NCI-H187 treated with DMSO at 0.1 percent for 48 hours (cell line): ENCODE data around the gene LRP8.
"Not testable (repeated sequence)": the region's sequence is repeated elsewhere in the genome, so short reads cannot be mapped to it uniquely, and the experiment has no call there.

Experiments used
- DNase-seq: peaks from one replicate; lab custom pipeline; 2025; lab: John Stamatoyannopoulos, UW

The LRP8 gene

GRCh38 chr1:53283156-53283555 is 44.7 kb downstream of the LRP8 start:
- not testable (repeated sequence) for DNase-seq

- no peak for DNase-seq
These were observed 46.7 kb downstream of the LRP8 start for GRCh38 chr1:53281133-53281532.

DNA sequence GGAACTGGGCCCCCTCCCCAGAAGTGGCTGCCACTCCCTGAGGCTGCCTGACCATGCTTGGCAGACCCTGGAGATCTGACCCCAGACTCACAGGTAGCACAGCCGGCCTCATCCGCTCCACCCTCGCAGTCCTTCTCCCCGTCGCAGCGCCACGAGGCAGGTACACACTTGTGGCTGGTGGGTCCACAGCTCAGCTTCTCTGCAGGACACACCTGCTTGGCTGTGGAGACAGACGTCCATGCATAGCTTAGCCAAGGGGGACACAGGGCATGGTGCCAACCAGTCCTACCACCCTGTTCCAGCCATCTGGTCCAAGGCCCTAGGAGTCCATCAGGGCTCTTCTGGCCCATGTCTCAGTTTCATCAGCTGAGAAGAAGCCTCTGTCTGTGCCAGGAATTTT is 47.4 kb downstream of the LRP8 start:
- no peak for DNase-seq

DNA sequence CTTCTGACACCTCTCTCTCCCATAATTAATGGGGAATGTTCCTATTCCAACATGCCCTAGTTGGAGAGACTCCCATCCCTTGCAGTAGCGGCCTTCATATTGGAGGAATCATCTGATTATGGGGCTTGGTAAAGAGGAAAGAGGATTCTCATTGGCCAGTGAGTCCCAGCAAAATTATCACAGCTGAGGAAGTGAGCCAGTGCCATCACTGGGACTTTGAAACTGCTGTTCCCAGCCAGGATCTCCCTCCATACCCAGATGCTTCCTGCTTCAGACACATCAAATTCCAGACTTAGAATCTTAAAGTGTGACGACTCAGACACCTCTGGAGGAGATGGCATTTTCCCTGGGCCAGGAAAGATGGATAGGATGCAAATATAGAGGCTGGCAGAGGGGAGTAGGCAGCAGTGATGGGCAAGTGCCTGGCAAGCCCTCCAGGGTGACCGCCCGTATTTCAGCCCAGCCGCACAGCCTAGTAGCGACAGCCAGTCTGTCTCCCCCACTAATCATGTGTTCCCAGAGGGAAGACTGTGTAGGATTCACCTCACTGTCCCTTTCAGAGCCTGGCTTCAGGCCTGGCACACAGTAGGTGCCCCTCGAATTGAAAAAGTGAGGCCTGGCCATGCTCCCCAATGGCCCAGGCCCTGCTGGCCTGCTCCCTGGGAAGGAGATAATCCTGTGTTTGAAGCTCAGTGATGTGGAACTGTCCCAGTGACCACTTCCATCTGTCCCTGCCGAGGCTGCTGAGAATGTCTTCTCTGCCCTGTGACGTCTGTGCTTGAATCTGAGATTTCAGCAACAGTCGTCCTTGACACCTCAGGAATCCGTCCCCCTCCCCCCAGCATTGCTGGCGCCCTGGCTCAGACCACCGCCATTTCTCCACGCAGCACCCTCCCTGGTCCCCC is 48.3 kb downstream of the LRP8 start:
- DNase-seq = no peak

DNA sequence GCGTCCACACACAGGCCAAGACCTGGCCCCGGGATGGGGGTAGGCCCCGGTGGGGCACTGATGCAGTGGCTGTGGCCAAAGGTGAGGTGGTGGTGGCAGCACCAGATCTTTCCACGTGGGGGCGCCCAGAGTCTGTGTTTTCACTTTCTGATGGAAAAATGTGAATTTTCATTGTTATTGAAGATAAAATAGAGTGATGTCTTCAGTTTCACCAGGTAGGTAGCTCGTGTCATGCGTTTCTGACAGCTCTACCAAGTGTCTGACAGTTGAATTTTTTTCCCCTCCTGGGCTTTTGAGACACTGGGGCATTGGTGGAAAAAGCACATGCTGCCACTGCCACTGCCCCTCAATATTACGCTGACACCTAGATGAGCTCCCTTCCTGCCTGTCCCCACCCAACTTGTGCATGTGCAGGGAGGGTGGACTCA is 49.6 kb downstream of the LRP8 start:
- DNase-seq = no peak

- DNase-seq = no peak
These were observed 50.5 kb downstream of the LRP8 start for GRCh38 chr1:53277326-53277725.

DNA sequence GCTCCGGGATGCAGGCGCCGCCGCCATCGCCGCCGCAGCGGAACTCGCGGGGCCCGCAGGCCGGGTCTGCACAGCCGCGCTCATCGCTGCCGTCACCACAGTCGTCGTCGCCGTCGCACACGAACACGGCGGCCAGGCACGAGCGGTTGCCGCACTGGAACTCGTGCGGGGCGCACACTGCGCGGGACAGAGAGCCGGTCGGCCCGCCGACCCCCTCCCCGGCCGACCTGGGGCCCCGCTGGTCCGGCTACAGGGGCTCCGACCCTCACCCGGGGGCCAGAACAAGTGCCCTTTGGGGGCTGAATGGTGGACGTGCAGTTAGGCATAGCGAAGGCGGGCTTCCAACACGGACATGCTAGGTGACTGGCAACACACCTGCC is 51.0 kb downstream of the LRP8 start:
- no peak for DNase-seq

- DNase-seq = no peak
These were observed 51.5 kb downstream of the LRP8 start for GRCh38 chr1:53276153-53276901.

DNA sequence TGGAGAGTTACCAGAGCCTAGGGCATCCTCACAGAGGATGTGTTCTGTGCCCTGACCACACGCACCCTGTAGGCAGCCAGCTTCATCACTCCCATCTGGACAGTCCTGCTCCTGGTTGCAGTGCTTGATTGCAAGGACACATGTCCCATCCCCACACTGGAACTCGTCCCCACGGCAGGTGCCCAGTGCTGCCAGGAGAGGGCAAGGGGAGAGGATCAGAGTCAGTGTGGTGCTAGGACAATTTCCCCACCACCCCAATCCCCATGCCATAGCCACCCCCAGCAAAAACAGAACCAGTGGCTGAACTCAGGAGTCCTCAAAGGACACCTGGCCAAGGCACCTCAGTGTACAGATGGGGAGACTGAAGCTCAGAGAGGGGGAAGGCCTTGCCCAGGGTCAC is 52.3 kb downstream of the LRP8 start:
- DNase-seq = no peak

GRCh38 chr1:53274541-53275185 is 53.2 kb downstream of the LRP8 start:
- DNase-seq = no peak

- no peak for DNase-seq
These were observed 53.8 kb downstream of the LRP8 start for GRCh38 chr1:53274026-53274425.

DNA sequence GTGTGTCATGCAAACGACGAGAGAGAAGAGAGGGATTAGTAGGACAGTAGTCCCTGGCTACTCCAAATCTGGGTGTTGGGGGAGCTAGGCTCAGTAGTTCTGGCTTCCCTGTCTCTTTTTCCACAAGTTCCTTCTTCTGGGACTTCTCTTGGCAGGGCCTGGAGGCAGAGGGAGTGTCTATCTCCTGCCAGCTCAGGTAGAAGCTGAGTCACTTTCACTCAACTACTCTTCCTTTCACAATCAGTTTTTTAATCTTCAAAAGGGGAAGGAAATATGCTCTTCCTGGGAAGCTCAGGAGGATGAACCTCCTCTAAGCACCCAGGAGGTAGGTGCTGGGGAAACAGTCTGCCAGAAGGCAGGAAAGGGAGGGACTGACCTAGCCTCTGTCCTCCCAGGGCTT is 54.3 kb downstream of the LRP8 start:
- no peak for DNase-seq

GRCh38 chr1:53272349-53272748 is 55.5 kb downstream of the LRP8 start:
- no peak for DNase-seq

DNA sequence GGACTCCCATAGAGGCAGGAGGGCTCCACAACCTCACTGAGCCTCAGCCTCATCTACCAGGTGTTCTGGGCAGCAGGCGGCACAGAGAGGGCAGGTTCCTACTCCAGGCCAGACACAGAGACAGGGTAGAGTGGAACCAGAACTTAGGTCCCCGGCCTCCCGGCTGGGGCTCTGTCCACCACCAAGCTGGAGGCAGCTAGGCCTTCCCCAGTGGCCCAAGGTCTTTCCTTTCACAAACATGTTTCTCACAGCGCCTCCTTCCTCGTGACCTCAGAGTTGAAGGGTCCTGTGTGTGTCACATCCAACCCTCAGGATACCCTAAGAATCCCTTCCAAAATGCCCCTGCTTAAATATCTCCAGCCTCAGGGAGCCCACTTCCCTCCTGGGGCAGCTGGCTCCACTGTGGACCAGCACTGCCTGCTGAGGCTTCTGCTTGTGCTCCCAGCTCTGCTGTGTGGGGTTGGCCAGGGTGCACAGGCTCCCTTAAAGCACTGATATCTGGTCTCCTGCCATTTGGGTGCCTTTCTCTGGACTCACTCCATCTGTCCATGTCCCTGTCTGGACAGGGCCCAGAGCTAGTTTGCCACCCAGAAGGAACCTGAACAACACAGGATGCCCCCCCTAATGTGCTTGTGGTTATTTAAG is 56.3 kb downstream of the LRP8 start:
- no peak for DNase-seq

- DNase-seq = no peak
These were observed 57.0 kb downstream of the LRP8 start for GRCh38 chr1:53270873-53271272.

DNA sequence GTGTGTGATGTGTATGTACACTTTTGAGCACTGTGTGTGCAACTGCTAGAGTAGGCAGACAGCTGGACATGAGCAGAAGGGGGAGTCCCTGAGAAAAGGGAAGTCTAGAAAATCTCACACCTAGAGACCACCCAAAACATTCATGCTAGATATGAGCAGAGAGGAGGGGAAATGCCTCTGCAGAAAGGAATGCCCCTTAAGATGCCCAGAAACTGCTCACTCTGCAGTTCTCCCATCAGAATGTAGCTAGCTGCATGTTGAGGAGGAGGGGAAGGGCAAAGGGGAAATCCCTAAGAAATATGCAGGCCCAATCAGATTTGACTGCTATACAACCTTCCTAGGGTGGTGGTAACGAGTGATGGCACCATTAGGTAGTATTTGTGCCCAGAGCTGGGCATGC is 57.8 kb downstream of the LRP8 start:
- DNase-seq = no peak

GRCh38 chr1:53267761-53268160 is 60.1 kb downstream of the LRP8 start:
- DNase-seq = no peak

- DNase-seq = no peak
These were observed 61.8 kb downstream of the LRP8 start for GRCh38 chr1:53266038-53266437.

GRCh38 chr1:53265581-53265980 is 62.3 kb downstream of the LRP8 start:
- no peak for DNase-seq

GRCh38 chr1:53264048-53264447 is 63.8 kb downstream of the LRP8 start:
- DNase-seq = no peak

DNA sequence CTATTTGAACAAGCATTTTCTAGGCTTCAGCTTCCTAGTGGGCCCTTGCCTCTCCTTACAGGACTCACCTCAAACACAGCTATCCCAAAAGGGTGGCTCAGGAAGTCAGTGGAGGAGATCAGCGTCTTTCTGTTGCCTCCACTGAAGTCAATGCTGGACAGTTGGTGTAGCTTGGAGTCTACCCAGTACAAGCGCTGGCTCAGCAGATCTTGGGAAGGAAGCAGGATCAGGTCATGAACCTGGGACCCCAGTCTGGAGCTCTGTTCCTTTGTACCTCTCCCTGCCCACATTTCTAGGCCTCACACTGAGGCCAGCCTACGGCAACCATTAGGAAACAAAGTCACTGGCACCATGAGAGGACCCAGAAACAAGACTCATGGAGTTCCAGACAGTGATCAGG is 65.9 kb downstream of the LRP8 start:
- DNase-seq = no peak

DNA sequence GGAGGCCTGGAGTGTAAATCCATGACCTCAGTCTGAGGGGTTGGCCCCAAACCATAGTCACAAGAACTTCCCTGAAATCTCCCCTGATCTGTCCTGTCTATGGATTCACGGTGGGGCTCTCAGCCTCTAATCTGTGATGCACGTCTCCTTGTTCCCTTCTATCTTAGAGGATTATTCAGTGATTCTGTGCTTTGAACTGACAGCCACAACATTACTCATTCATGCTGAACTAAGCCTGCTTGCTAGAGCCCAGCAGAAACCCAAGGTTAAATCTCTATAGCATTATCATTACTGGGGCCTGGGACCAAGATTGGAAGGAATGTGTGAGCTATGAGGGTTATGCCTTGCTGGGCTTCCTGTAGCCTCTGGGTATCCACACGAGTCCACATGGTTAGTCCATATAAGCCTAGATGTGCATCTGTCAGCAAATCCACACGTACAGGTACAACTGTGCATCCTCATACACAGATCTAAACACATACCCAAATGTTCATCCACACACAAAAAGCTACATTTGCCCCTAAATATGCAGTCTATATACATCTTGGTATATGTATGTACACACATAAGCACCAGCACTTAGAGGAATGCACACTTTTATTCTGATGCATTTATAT is 67.1 kb downstream of the LRP8 start:
- no peak for DNase-seq
